ENCODE measurements around the gene UBE3D. TPM values are rescaled to one million over a fixed set of nuclear protein-coding genes. Genes with fewer than 3 reads are reported as not detected.

UBE3D gene
- total and polyA plus RNA-seq, 2 of the 4 experiments (the other 2 are of a cell fraction): 3.2 to 6.3 TPM

- no peak for DNase-seq
- H3K9ac ChIP-seq (ENCODE audit: low read depth, low read length): no peak overlapping the region
- no peak overlapping the region for H4K5ac ChIP-seq (ENCODE audit: low read depth, low read length)
- H2AK5ac ChIP-seq (ENCODE audit: low read depth, low read length): no peak overlapping the region
- no peak overlapping the region for H2AFZ ChIP-seq (replicated peaks; ENCODE audit: low read length, poor library complexity)
- intact Hi-C loops (cut with micrococcal nuclease) (no loop called here), dilution Hi-C loops (cut with HindIII; ENCODE audit: low sequenced_read_pairs, unreplicated experiment) (no loop called here), in situ Hi-C loops (cut with MboI; ENCODE audit: low sequenced_read_pairs) (no loop called here)
- H3K36me3 ChIP-seq (ENCODE audit: control insufficient read depth, insufficient read depth, low read length): no peaks in the 10 kb centered on the region
- no peak overlapping the region for H3K4ac ChIP-seq (ENCODE audit: low read depth, low read length)
- WGBS, 2 experiments (ENCODE audit: extremely low coverage in 2 of 2, insufficient read length in 1 of 2): no CpG with 5 or more reads among the region's 3 CpGs
- no peak overlapping the region for H2BK15ac ChIP-seq (ENCODE audit: low read depth, low read length)
- peaks cover 8 to 15% of the 10 kb centered on the region in 2 experiments; a peak in 3 of 4 replicates for H3K79me1 ChIP-seq (ENCODE audit: low read depth in 1 of 2, low read length in 2 of 2)
- H3K4me1 ChIP-seq (ENCODE audit: control insufficient read depth, insufficient read depth, low read length): no peaks in the 10 kb centered on the region
- H2BK120ac ChIP-seq (ENCODE audit: low read depth, low read length): no peak overlapping the region
- no peaks in the 10 kb centered on the region for H3K9me1 ChIP-seq (ENCODE audit: insufficient read depth, low read length)
- H2BK20ac ChIP-seq (ENCODE audit: low read depth, low read length): no peak overlapping the region
- no peak overlapping the region for H3K4me2 ChIP-seq (ENCODE audit: low read depth, low read length)
- H3K27me3 ChIP-seq (ENCODE audit: control insufficient read depth, insufficient read depth, low read length): no peaks in the 10 kb centered on the region
- no peaks in the 10 kb centered on the region for H3K9me3 ChIP-seq (ENCODE audit: control insufficient read depth, insufficient read depth, low read length)
- H2BK5ac ChIP-seq (ENCODE audit: low read depth, low read length, poor library complexity, severe bottlenecking): no peak overlapping the region
- POLR2A ChIA-PET (ENCODE audit: unreplicated experiment): no interaction called here
- no peak for ATAC-seq (ENCODE audit: low read depth)
- no peak overlapping the region for H3K18ac ChIP-seq (ENCODE audit: low read depth, low read length)
- H3K56ac ChIP-seq (ENCODE audit: extremely low read depth, insufficient read depth, low read length): no peak overlapping the region
- no peak overlapping the region for H4K8ac ChIP-seq (ENCODE audit: low read depth in 2 of 2, low read length in 2 of 2)
- H3K4me3 ChIP-seq (ENCODE audit: insufficient read depth, low read depth, low read length): no peak overlapping the region
- no peak overlapping the region for H3K27ac ChIP-seq (ENCODE audit: insufficient read depth, low read length)
- CTCF ChIA-PET: interaction anchor here (0.8 kb wide), 1 partner anchor 10 kb away, joined by 3 read pairs; no protein-coding TSS in a partner anchor
- no peak overlapping the region for H3K23ac ChIP-seq (ENCODE audit: low read depth, low read length)
- TF ChIP-seq CHD1 (IDR thresholded peaks at IDR 0.05; ENCODE audit: low read depth, low read length) (no peak), CEBPB (IDR thresholded peaks at IDR 0.05; ENCODE audit: low read depth, low read length) (no peak), FOS (IDR thresholded peaks at IDR 0.05; ENCODE audit: low read depth, low read length) (no peak), CTCF (conservative IDR thresholded peaks at IDR 0.05; ENCODE audit: low read depth, low read length) (no peak), MAFK (IDR thresholded peaks at IDR 0.05; ENCODE audit: low read depth, low read length) (no peak), POLR2A (IDR thresholded peaks at IDR 0.05; ENCODE audit: low read depth, low read length) (no peak), SMC3 (IDR thresholded peaks at IDR 0.05; ENCODE audit: low read depth, low read length) (no peak), RFX5 (IDR thresholded peaks at IDR 0.05; ENCODE audit: low read depth, low read length) (no peak), MAZ (IDR thresholded peaks at IDR 0.05; ENCODE audit: borderline replicate concordance, low read depth, low read length) (no peak), NFE2L2 (IDR thresholded peaks at IDR 0.05; ENCODE audit: low read depth, low read length) (no peak), RAD21 (IDR thresholded peaks at IDR 0.05; ENCODE audit: low read length) (no peak), BHLHE40 (IDR thresholded peaks at IDR 0.05; ENCODE audit: low read depth, low read length) (no peak), ELK1 (IDR thresholded peaks at IDR 0.05; ENCODE audit: borderline replicate concordance, low read depth, low read length) (no peak), MXI1 (IDR thresholded peaks at IDR 0.05; ENCODE audit: borderline replicate concordance, low read depth, low read length) (no peak)
- no peak overlapping the region for H3K14ac ChIP-seq (replicated peaks; ENCODE audit: low read depth, low read length)
- BruUV-seq (replicated peaks): no TSS peak
- no peak overlapping the region for H2AK9ac ChIP-seq (replicated peaks; ENCODE audit: low read depth, low read length, poor library complexity)
- H4K20me1 ChIP-seq (ENCODE audit: insufficient read depth, low read length): no peaks in the 10 kb centered on the region
- H4K91ac ChIP-seq (ENCODE audit: insufficient read depth, low read depth, low read length): no peak overlapping the region
Measured at GRCh38 chr6:83098589-83098988, 32.9 kb upstream of the UBE3D start.

Data from IMR-90 (cell line).